PC-3 (cell line): Measurements from ENCODE around the gene WDR89.

Experiments
- CTCF ChIP-seq: fragments of 300-600 bp; sonication (generic); conservative IDR thresholded peaks from 2 replicates; pipeline ENCODE4 v1.5.1; 2017; ENCODE audit warnings: antibody characterized with exemption, low read depth, mild to moderate bottlenecking, low read length
- EZH2 ChIP-seq: fragments of 300-600 bp; sonication (generic); IDR thresholded peaks from one replicate; pipeline ENCODE4 v1.6.1; 2017; ENCODE audit warnings: antibody characterized with exemption, mild to moderate bottlenecking, low read length; ENCODE audit not compliant: unreplicated experiment
- EZH2phosphoT487 ChIP-seq: fragments of 300-600 bp; sonication (generic); IDR thresholded peaks from 2 replicates; pipeline ENCODE4 v1.6.1; 2018; ENCODE audit warnings: mild to moderate bottlenecking, antibody characterized with exemption, low read length, borderline replicate concordance

GRCh38 chr14:63671987-63672386 lies 30.3 kb upstream of the WDR89 start:
- TF ChIP-seq CTCF: no peak
- no peak for TF ChIP-seq EZH2
- TF ChIP-seq EZH2phosphoT487: no peak
